Hepatocyte (in vitro differentiated cells): Measurements from ENCODE around the gene NPHP1. TPM values are rescaled to one million over a fixed set of nuclear protein-coding genes. Genes with fewer than 3 reads are reported as not detected.
"Not testable (repeated sequence)": the region's sequence is repeated elsewhere in the genome, so short reads cannot be mapped to it uniquely, and the experiment has no call there.

Source experiments
- DNase-seq: peaks from one replicate; pipeline ENCODE4 v3.0.0-alpha.2; 2016; ENCODE audit warnings: low spot score
- H2AFZ ChIP-seq: fragments of 200-600 bp; sonication (generic); 2 replicates; pipeline ENCODE4 v1.6.0; 2016; ENCODE audit warnings: antibody characterized with exemption, mild to moderate bottlenecking
- H3K27ac ChIP-seq: fragments of 200-600 bp; sonication (generic); 2 replicates; pipeline ENCODE4 v1.5.1; 2016; ENCODE audit warnings: mild to moderate bottlenecking
- H3K27me3 ChIP-seq: fragments of 200-600 bp; sonication (generic); 2 replicates; pipeline ENCODE4 v1.6.1; 2016
- H3K36me3 ChIP-seq: fragments of 200-600 bp; sonication (generic); replicated peaks from 2 replicates; pipeline ENCODE4 v1.5.1; 2016; ENCODE audit warnings: low read depth; ENCODE audit not compliant: insufficient read depth
- H3K4me1 ChIP-seq: fragments of 200-600 bp; sonication (generic); 2 replicates; pipeline ENCODE4 v1.5.1; 2016; ENCODE audit warnings: mild to moderate bottlenecking, moderate library complexity; ENCODE audit not compliant: insufficient read depth
- H3K4me2 ChIP-seq: fragments of 200-600 bp; sonication (generic); 2 replicates; pipeline ENCODE4 v1.6.0; 2016
- H3K4me3 ChIP-seq: fragments of 200-600 bp; sonication (generic); 2 replicates; pipeline ENCODE4 v1.5.1; 2016; ENCODE audit warnings: mild to moderate bottlenecking
- H3K79me2 ChIP-seq: fragments of 200-600 bp; sonication (generic); 2 replicates; pipeline ENCODE4 v1.6.0; 2017; ENCODE audit warnings: mild to moderate bottlenecking
- H3K9me2 ChIP-seq: fragments of 200-600 bp; sonication (generic); replicated peaks from 2 replicates; pipeline ENCODE4 v1.6.0; 2017; ENCODE audit warnings: mild to moderate bottlenecking; ENCODE audit not compliant: insufficient read depth
- H3K9me3 ChIP-seq: fragments of 200-600 bp; sonication (generic); 2 replicates; pipeline ENCODE4 v1.5.1; 2016; ENCODE audit warnings: low read depth, mild to moderate bottlenecking
- H4K20me1 ChIP-seq: fragments of 200-600 bp; sonication (generic); 2 replicates; pipeline ENCODE4 v1.6.0; 2016; ENCODE audit warnings: mild to moderate bottlenecking; ENCODE audit not compliant: insufficient read depth, poor library complexity, severe bottlenecking
- EZH2 ChIP-seq: fragments of 200-600 bp; sonication (generic); IDR thresholded peaks from 2 replicates; pipeline ENCODE4 v1.6.1; 2016; ENCODE audit warnings: antibody characterized with exemption, mild to moderate bottlenecking, borderline replicate concordance
- EZH2phosphoT487 ChIP-seq: fragments of 200-600 bp; sonication (generic); IDR thresholded peaks from one replicate; pipeline ENCODE4 v1.6.1; 2018; ENCODE audit warnings: antibody characterized with exemption, mild to moderate bottlenecking, low read depth, moderate library complexity; ENCODE audit not compliant: unreplicated experiment, severe bottlenecking
- WGBS: methylation state at CpG from one replicate; pipeline ENCODE4 v1.1.6; 2016; ENCODE audit warnings: low lambda C conversion rate; ENCODE audit errors: missing lambda C conversion rate; 5-methylcytosine and 5-hydroxymethylcytosine counted together
- polyA plus RNA-seq: library from polyadenylated mRNA; unstranded; fragments of >200 nt; fragmentation: Nextera tagmentation; extraction: Ambion mirVana; gene quantifications from 2 replicates; pipeline ENCODE4 v1.2.1, GENCODE V29; 2016
- total RNA-seq: library from RNA; depleted of rRNA; stranded (reverse); fragments of >200 nt; gene quantifications from 2 replicates; pipeline ENCODE4 v1.2.3, GENCODE V29; 2014
- TF ChIP-seq, protein P1 (sequence below): fragments of 200-600 bp; sonication (generic); IDR thresholded peaks from 2 replicates; pipeline ENCODE4 v1.5.1; 2016; ENCODE audit warnings: antibody characterized with exemption, mild to moderate bottlenecking; ENCODE audit not compliant: poor library complexity

The NPHP1 gene
- total and polyA plus RNA-seq, 2 experiments from 2014 or later = 1.3 to 1.6 TPM

DNA sequence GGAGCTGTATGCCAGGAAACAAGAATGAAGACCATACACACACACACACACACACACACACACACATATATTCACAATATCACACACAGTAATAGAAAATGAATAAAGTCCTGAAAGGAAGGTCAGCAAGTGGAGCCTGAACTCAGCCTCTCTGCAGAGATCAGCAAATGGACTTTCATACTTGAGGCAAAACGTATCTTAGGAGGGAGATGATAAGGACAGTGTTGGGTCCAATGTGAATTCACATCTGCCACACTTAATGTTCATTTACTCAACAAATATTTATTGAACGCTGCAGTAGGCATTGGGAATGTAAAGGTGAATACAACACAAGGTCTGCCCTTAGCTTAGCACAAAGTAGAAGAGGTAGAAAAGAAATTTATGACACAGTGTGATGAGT is 10.3 kb upstream of the NPHP1 start:
- no peak for DNase-seq
- Histone ChIP-seq H3K36me3 (no peaks in the 10 kb centered on the region), H3K4me3 (no peak overlapping the region), H3K79me2 (peaks cover 9% of the 10 kb centered on the region), H3K9me2 (no peaks in the 10 kb centered on the region), H3K9me3 (no peaks in the 10 kb centered on the region), H2AFZ (no peak overlapping the region), H3K4me1 (peaks cover 9% of the 10 kb centered on the region), H3K27me3 (peaks cover 5% of the 10 kb centered on the region), H3K27ac (no peak overlapping the region), H4K20me1 (no peaks in the 10 kb centered on the region), H3K4me2 (no peak overlapping the region)
- TF ChIP-seq EZH2 (no peak), EZH2phosphoT487 (no peak)
- TF ChIP-seq, protein P1, sequence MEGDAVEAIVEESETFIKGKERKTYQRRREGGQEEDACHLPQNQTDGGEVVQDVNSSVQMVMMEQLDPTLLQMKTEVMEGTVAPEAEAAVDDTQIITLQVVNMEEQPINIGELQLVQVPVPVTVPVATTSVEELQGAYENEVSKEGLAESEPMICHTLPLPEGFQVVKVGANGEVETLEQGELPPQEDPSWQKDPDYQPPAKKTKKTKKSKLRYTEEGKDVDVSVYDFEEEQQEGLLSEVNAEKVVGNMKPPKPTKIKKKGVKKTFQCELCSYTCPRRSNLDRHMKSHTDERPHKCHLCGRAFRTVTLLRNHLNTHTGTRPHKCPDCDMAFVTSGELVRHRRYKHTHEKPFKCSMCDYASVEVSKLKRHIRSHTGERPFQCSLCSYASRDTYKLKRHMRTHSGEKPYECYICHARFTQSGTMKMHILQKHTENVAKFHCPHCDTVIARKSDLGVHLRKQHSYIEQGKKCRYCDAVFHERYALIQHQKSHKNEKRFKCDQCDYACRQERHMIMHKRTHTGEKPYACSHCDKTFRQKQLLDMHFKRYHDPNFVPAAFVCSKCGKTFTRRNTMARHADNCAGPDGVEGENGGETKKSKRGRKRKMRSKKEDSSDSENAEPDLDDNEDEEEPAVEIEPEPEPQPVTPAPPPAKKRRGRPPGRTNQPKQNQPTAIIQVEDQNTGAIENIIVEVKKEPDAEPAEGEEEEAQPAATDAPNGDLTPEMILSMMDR = no peak
- WGBS = 54% methylated on average over 2 of the region's 2 CpGs

DNA sequence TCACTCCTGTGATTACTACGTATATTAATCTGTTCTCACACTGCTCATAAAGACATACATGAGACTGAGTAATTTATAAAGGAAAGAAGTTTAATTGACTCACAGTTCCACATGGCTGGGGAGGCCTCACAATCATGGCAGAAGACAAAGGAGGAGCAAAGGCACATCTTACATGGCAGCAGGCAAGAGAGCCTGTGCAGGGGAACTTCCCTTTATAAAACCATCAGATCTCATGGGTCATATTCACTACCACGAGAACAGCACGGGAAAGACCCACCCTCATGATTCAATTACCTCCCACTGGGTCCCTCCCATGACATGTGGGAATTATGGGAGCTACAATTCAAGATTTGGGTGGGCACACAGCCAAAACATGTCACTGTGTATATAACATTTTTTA is 8.7 kb upstream of the NPHP1 start:
- not testable (repeated sequence) for DNase-seq, H3K4me1 ChIP-seq, H3K27me3 ChIP-seq, H3K79me2 ChIP-seq, H4K20me1 ChIP-seq, H3K9me3 ChIP-seq, H3K4me3 ChIP-seq, H2AFZ ChIP-seq, H3K27ac ChIP-seq, H3K9me2 ChIP-seq, H3K36me3 ChIP-seq, H3K4me2 ChIP-seq
- WGBS = 67% methylated on average over 3 of the region's 3 CpGs

DNA sequence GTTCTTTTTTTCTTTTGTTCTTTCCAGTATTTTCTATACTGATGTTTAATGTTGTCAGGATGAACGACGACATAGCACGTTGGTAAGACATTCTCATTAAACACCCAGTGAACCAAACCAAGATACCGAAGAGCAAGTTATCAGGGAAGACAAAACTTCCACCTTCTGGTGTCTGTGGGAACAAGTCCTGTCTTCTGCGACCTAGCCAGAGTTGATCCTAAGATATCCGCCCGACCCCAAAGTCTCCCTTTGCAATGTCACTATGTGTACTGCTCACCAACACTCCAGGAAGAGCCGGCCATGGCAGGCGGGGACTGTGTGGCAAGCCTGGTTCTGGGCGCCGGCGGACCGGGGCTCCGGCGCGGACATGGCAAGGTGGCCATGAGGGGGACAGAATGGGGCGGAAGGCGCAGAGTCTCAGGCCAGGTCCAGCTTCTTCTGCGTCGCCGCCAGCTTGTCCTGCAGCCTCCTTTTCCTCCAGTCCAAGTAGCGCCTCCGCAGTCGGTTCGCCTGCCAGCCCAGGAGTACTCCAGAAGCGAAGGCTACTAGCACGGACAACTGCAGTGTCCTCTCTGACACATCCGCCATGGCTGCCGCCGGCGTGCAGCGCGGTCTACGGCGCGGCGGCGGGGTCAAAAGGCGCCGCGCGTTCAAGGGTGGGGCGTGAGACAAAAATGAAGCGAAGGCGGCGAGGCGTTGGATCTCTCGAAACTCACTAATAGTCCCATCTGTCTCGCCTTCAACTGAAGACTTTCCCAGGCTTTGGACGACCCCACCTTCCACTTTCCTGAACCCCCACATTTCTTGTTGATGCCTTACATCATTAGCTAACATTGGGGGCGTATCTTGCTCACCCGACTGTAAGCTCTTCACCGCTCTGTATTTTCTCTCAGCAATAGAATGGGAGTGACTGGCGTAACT is 7.4 kb upstream of the NPHP1 start, which contains the start of gene MTLN:
Gene MTLN, minus strand, starts transcription at position 610 of the 921 bp plus-strand sequence. Its CDS starts 22 bp downstream, at position 588.
- Histone ChIP-seq H3K27me3 (peaks cover 4% of the 10 kb centered on the region), H2AFZ (peak within 1 kb of the TSS; percentile 66), H3K9me2 (no peaks in the 10 kb centered on the region), H3K4me2 (peak within 1 kb of the TSS; percentile 88), H3K79me2 (peaks cover 9% of the 10 kb centered on the region), H3K9me3 (no peaks in the 10 kb centered on the region), H3K27ac (peak within 1 kb of the TSS; percentile 89), H3K36me3 (no peaks in the 10 kb centered on the region), H4K20me1 (no peaks in the 10 kb centered on the region), H3K4me1 (peaks cover 9% of the 10 kb centered on the region), H3K4me3 (peak within 1 kb of the TSS; percentile 77)
- peak; percentile 82 for DNase-seq
- 4% methylated on average over 54 of the region's 54 CpGs for WGBS
- TF ChIP-seq EZH2 (no peak), EZH2phosphoT487 (no peak)
- TF ChIP-seq, protein P1 = no peak
